K562 (cell line): ENCODE data around the gene KRTCAP2. TPM values are rescaled to one million over a fixed set of nuclear protein-coding genes. Genes with fewer than 3 reads are reported as not detected.

Experiments used
- DPF2 ChIP-seq: fragments of 450-650 bp; IDR thresholded peaks from 2 replicates; pipeline ENCODE4 v1.6.1; 2016
- ETV1 ChIP-seq: fragments of 450-650 bp; conservative IDR thresholded peaks from 2 replicates; pipeline ENCODE4 v1.6.1; 2016; ENCODE audit warnings: missing genetic modification characterization, control low read depth, low read depth, missing compliant biosample characterization
- GTF2F1 ChIP-seq: IDR thresholded peaks from 2 replicates; pipeline ENCODE4 v1.6.1; 2011; ENCODE audit warnings: low read depth, low read length, improper control_type of control experiment
- PTBP1 ChIP-seq: fragments of 200-400 bp; formaldehyde crosslinking; IDR thresholded peaks from 2 replicates; pipeline ENCODE4 v1.6.1; 2017; ENCODE audit warnings: low read depth, low read length
- ZBTB40 ChIP-seq, 2 experiments: fragments of 450-650 bp in 1 of 2; sonication (generic) in 1 of 2; formaldehyde crosslinking in 1 of 2; IDR thresholded peaks; 2 replicates each; pipeline versions ENCODE4 v1.7.1 to v1.9.0; 2016 to 2022; ENCODE audit warnings: inconsistent platforms in 1 of 2, mild to moderate bottlenecking in 1 of 2, missing genetic modification reagents in 1 of 2
- ZNF740 ChIP-seq, 3 experiments: fragments of 200-800 bp in 1 of 3; sonication (Bioruptor generic) in 1 of 3; sonication (generic) in 1 of 3; formaldehyde crosslinking in 1 of 3; IDR thresholded peaks; 2 replicates each; pipeline versions ENCODE4 v1.6.1 to v1.8.0; 2016 to 2022; ENCODE audit warnings: mild to moderate bottlenecking in 2 of 3, missing compliant biosample characterization in 2 of 3, missing genetic modification characterization in 2 of 3, missing genetic modification reagents in 1 of 3
- polyA plus RNA-seq, 8 experiments: library from polyadenylated mRNA; depleted of rRNA in 4 of 8; stranded (reverse) in 5 of 8; unstranded in 3 of 8; fragments of >200 nt; fragmentation: Nextera tagmentation in 2 of 8; fragmentation: Illumina TruSeq in 1 of 8; extraction: Ambion mirVana in 2 of 8; extraction: Trizol in 1 of 8; gene quantifications; 2 replicates each; pipeline versions ENCODE4 v1.2.1 to v1.2.3, GENCODE V29; 2011 to 2014; ENCODE audit warnings: inconsistent platforms in 1 of 8, missing spikeins in 1 of 8
- total RNA-seq, 7 experiments: library from RNA; depleted of rRNA in 6 of 7; stranded (reverse); fragments of >200 nt in 6 of 7; fragmentation: Illumina TruSeq in 2 of 7; extraction: Trizol in 2 of 7; gene quantifications; 2 replicates each; pipeline versions ENCODE4 v1.2.1 to v1.2.3, GENCODE V29; 2011 to 2021; ENCODE audit warnings: low replicate concordance in 1 of 7

The KRTCAP2 gene
- total and polyA plus RNA-seq, 9 of the 15 experiments (the other 6 are each of a cell fraction or from before 2014, with no cell fraction given), result 126 to 436 (median 244) TPM

- TF ChIP-seq ZBTB40 (IDR thresholded peaks at IDR 0.05) (peak; percentile 41), ZBTB40 (CRISPR knock-in tag; IDR thresholded peaks at IDR 0.05) (no peak), ZNF740 (CRISPR knock-in tag; IDR thresholded peaks at IDR 0.05) (peak; percentile 85), ZNF740 (tag; IDR thresholded peaks at IDR 0.05) (no peak), PTBP1 (no peak), ETV1 (no peak), GTF2F1 (no peak), DPF2 (no peak)
Measured at GRCh38 chr1:155127967-155128754, 44.9 kb downstream of the KRTCAP2 start (continued).
